Activated T-cell treated with anti-CD3 and anti-CD28 coated beads for 4 hours (primary cell): ENCODE results near the gene ZBTB7C.

Experiments
- DNase-seq: peaks from one replicate; pipeline ENCODE4 v3.0.0-alpha.2; 2020

The ZBTB7C gene

GRCh38 chr18:48133671-48134251 is 275.4 kb downstream of the ZBTB7C start:
- no peak for DNase-seq

GRCh38 chr18:48132797-48133655 is 276.2 kb downstream of the ZBTB7C start:
- no peak for DNase-seq

GRCh38 chr18:48131042-48131441 is 278.1 kb downstream of the ZBTB7C start:
- DNase-seq: no peak

GRCh38 chr18:48129621-48130082 is 279.5 kb downstream of the ZBTB7C start:
- DNase-seq: no peak

GRCh38 chr18:48127606-48128005 is 281.6 kb downstream of the ZBTB7C start:
- DNase-seq: no peak

- no peak for DNase-seq
Observed at GRCh38 chr18:48126240-48126639, 282.9 kb downstream of the ZBTB7C start.

GRCh38 chr18:48125724-48126123 is 283.5 kb downstream of the ZBTB7C start:
- DNase-seq: no peak

GRCh38 chr18:48124857-48125626 is 284.1 kb downstream of the ZBTB7C start:
- DNase-seq: no peak

GRCh38 chr18:48123941-48124340 is 285.2 kb downstream of the ZBTB7C start:
- DNase-seq: no peak

GRCh38 chr18:48123324-48123723 is 285.9 kb downstream of the ZBTB7C start:
- no peak for DNase-seq

GRCh38 chr18:48122816-48123215 is 286.4 kb downstream of the ZBTB7C start:
- no peak for DNase-seq

GRCh38 chr18:48122376-48122775 is 286.8 kb downstream of the ZBTB7C start:
- no peak for DNase-seq

GRCh38 chr18:48121752-48122151 is 287.4 kb downstream of the ZBTB7C start:
- no peak for DNase-seq

- no peak for DNase-seq
Observed at GRCh38 chr18:48119204-48119603, 290.0 kb downstream of the ZBTB7C start.

GRCh38 chr18:48116873-48117630 is 292.1 kb downstream of the ZBTB7C start:
- DNase-seq: no peak

GRCh38 chr18:48116017-48116416 is 293.2 kb downstream of the ZBTB7C start:
- DNase-seq: no peak

GRCh38 chr18:48113691-48114090 is 295.5 kb downstream of the ZBTB7C start:
- no peak for DNase-seq

GRCh38 chr18:48111587-48111986 is 297.6 kb downstream of the ZBTB7C start:
- DNase-seq: no peak

GRCh38 chr18:48110797-48111196 is 298.4 kb downstream of the ZBTB7C start:
- no peak for DNase-seq

- DNase-seq: no peak
Observed at GRCh38 chr18:48109961-48110493, 299.2 kb downstream of the ZBTB7C start.

- no peak for DNase-seq
Observed at GRCh38 chr18:48108136-48108535, 301.0 kb downstream of the ZBTB7C start.

GRCh38 chr18:48106976-48107781 is 302.0 kb downstream of the ZBTB7C start:
- no peak for DNase-seq
